Chondrocyte (in vitro differentiated cells): ENCODE data around the gene PTPRJ. TPM values are rescaled to one million over a fixed set of nuclear protein-coding genes. Genes with fewer than 3 reads are reported as not detected.
A peak's percentile ranks its signal among the peaks of the same experiment; 100 is the strongest.

Source experiments
- DNase-seq: peaks from one replicate; pipeline ENCODE4 v3.0.0; 2021; ENCODE audit warnings: mixed read lengths, low spot score
- H3K27ac Mint-ChIP-seq: one replicate; pipeline ENCODE4 v1.8.0; 2021; ENCODE audit warnings: mild to moderate bottlenecking, moderate library complexity, mixed read lengths; ENCODE audit not compliant: unreplicated experiment
- H3K27me3 Mint-ChIP-seq: 2 replicates; pipeline ENCODE4 v1.8.0; 2021; ENCODE audit warnings: low read depth, mixed read lengths
- H3K36me3 Mint-ChIP-seq: 2 replicates; pipeline ENCODE4 v1.8.0; 2021; ENCODE audit warnings: low read depth, mixed read lengths
- H3K4me1 Mint-ChIP-seq: 2 replicates; pipeline ENCODE4 v1.8.0; 2021; ENCODE audit warnings: low read depth, mild to moderate bottlenecking, mixed read lengths
- H3K4me3 Mint-ChIP-seq: one replicate; pipeline ENCODE4 v1.8.0; 2021; ENCODE audit warnings: mild to moderate bottlenecking, moderate library complexity, mixed read lengths; ENCODE audit not compliant: unreplicated experiment
- H3K9me3 Mint-ChIP-seq: 2 replicates; pipeline ENCODE4 v1.8.0; 2021; ENCODE audit warnings: low read depth, mixed read lengths
- CTCF ChIP-seq: fragments of 200-600 bp; sonication (generic); IDR thresholded peaks from 2 replicates; pipeline ENCODE4 v1.5.0; 2021; ENCODE audit warnings: antibody characterized with exemption, mild to moderate bottlenecking, moderate library complexity
- total RNA-seq: library from RNA; stranded (reverse); gene quantifications from 3 replicates; pipeline ENCODE4 v1.2.1, GENCODE V29; 2021

PTPRJ gene
- total RNA-seq, 1 donor from 2014 or later, result 18.1 TPM

- no peak for DNase-seq
- no peak overlapping the region for H3K27ac Mint-ChIP-seq
- H3K4me1 Mint-ChIP-seq, result peaks cover 3% of the 10 kb centered on the region
- H3K27me3 Mint-ChIP-seq, result no peaks in the 10 kb centered on the region
- TF ChIP-seq CTCF, result no peak
- no peak overlapping the region for H3K4me3 Mint-ChIP-seq
- H3K9me3 Mint-ChIP-seq, result peaks cover 16% of the 10 kb centered on the region
- peaks cover 15% of the 10 kb centered on the region for H3K36me3 Mint-ChIP-seq
These were observed 134.4 kb downstream of the PTPRJ start for GRCh38 chr11:48114740-48115139.

GRCh38 chr11:48116437-48117228, 136.3 kb downstream of the PTPRJ start:
- no peak overlapping the region for H3K4me3 Mint-ChIP-seq
- H3K27ac Mint-ChIP-seq, result no peak overlapping the region
- no peaks in the 10 kb centered on the region for H3K27me3 Mint-ChIP-seq
- no peaks in the 10 kb centered on the region for H3K4me1 Mint-ChIP-seq
- H3K36me3 Mint-ChIP-seq, result peaks cover 15% of the 10 kb centered on the region
- no peak for DNase-seq
- peak; percentile 62 for TF ChIP-seq CTCF
- peaks cover 16% of the 10 kb centered on the region for H3K9me3 Mint-ChIP-seq

GRCh38 chr11:48122246-48122645, 141.9 kb downstream of the PTPRJ start:
- Mint-ChIP-seq H3K9me3 (no peaks in the 10 kb centered on the region), H3K36me3 (peaks cover 12% of the 10 kb centered on the region), H3K4me3 (no peak overlapping the region), H3K4me1 (peaks cover 13% of the 10 kb centered on the region), H3K27ac (no peak overlapping the region), H3K27me3 (no peaks in the 10 kb centered on the region)
- DNase-seq, result no peak
- no peak for TF ChIP-seq CTCF

GRCh38 chr11:48122656-48123055, 142.3 kb downstream of the PTPRJ start:
- Mint-ChIP-seq H3K36me3 (peaks cover 13% of the 10 kb centered on the region), H3K9me3 (no peaks in the 10 kb centered on the region), H3K27ac (no peak overlapping the region), H3K27me3 (no peaks in the 10 kb centered on the region), H3K4me1 (peaks cover 13% of the 10 kb centered on the region), H3K4me3 (no peak overlapping the region)
- no peak for TF ChIP-seq CTCF
- no peak for DNase-seq

GRCh38 chr11:48123254-48123875, 143.0 kb downstream of the PTPRJ start:
- Mint-ChIP-seq H3K27me3 (no peaks in the 10 kb centered on the region), H3K4me1 (peaks cover 13% of the 10 kb centered on the region), H3K9me3 (no peaks in the 10 kb centered on the region), H3K4me3 (peak overlapping the region; percentile 17), H3K27ac (peak overlapping the region; percentile 69), H3K36me3 (peaks cover 18% of the 10 kb centered on the region)
- no peak for DNase-seq
- no peak for TF ChIP-seq CTCF
